Epithelial cell of esophagus (primary cell): ENCODE measurements around the gene PLA2R1.

Experiments
- DNase-seq: peaks from one replicate; pipeline ENCODE4 v3.0.0; 2010; ENCODE audit warnings: low read depth
- H3K4me3 ChIP-seq: 2 replicates; pipeline ENCODE4 v1.5.1; 2011; ENCODE audit warnings: mild to moderate bottlenecking, low read length, control low read depth
- CTCF ChIP-seq: IDR thresholded peaks from 2 replicates; pipeline ENCODE4 v1.5.1; 2011; ENCODE audit warnings: low read depth, mild to moderate bottlenecking, low read length, control low read depth, inconsistent platforms; ENCODE audit not compliant: insufficient read depth; ENCODE audit errors: missing control alignments

The PLA2R1 gene

GRCh38 chr2:160055726-160056108 is 6.7 kb downstream of the PLA2R1 start:
- DNase-seq, result peak; percentile 22
- no peak overlapping the region for H3K4me3 ChIP-seq
- no peak for TF ChIP-seq CTCF

- no peak for TF ChIP-seq CTCF
- H3K4me3 ChIP-seq, result no peak overlapping the region
- peak; percentile 54 for DNase-seq
Observed at GRCh38 chr2:160054984-160055725, 7.3 kb downstream of the PLA2R1 start.

- H3K4me3 ChIP-seq, result no peak overlapping the region
- no peak for DNase-seq
- no peak for TF ChIP-seq CTCF
Observed at GRCh38 chr2:160053946-160054345, 8.5 kb downstream of the PLA2R1 start.

- no peak overlapping the region for H3K4me3 ChIP-seq
- peak; percentile 52 for DNase-seq
- no peak for TF ChIP-seq CTCF
Observed at GRCh38 chr2:160052531-160052930, 9.9 kb downstream of the PLA2R1 start.

GRCh38 chr2:160051371-160051800 is 11.0 kb downstream of the PLA2R1 start:
- no peak for DNase-seq
- no peak overlapping the region for H3K4me3 ChIP-seq
- TF ChIP-seq CTCF, result no peak

GRCh38 chr2:160050147-160050546 is 12.3 kb downstream of the PLA2R1 start:
- TF ChIP-seq CTCF, result no peak
- H3K4me3 ChIP-seq, result no peak overlapping the region
- DNase-seq, result no peak

- no peak overlapping the region for H3K4me3 ChIP-seq
- no peak for TF ChIP-seq CTCF
- no peak for DNase-seq
Observed at GRCh38 chr2:160045703-160046210, 16.7 kb downstream of the PLA2R1 start.
